Left renal cortex interstitium (tissue), 4 donors: ENCODE measurements around the gene ZNF2. TPM values are rescaled to one million over a fixed set of nuclear protein-coding genes. Genes with fewer than 3 reads are reported as not detected.

Source experiments
- DNase-seq, 4 donors: peaks; one replicate each; pipeline ENCODE4 v3.0.0-alpha.2; 2013; ENCODE audit warnings: low read depth in 4 of 4, low spot score in 2 of 4, missing footprints in 1 of 4
- polyA plus RNA-seq, 4 donors: library from polyadenylated mRNA; unstranded; fragments of 120-200 nt; gene quantifications; one replicate each; pipeline ENCODE4 v1.2.1, GENCODE V29; 2013; ENCODE audit not compliant: insufficient read length in 4 of 4

The ZNF2 gene
- polyA plus RNA-seq, 4 donors = 8.7 to 9.5 (median 9.4) TPM

DNA sequence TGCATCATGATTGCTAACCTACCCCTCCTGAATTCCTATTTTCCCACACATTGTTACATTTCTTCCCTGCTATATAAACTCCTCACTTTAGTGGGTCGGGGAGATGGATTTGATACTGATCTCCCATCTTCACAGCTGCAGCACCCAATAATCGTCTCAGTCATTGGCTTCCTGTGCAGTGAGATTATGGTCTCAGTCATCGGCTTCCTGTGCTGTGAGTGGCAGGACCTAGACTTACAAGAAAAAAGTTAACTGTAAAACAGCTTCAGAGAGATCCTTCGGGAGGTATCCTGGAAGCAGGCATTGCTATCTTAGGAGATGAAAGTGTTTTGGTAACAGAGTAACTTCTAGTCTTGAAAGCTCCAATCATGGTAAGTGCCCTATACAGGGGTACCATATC lies 38.3 kb downstream of the ZNF2 start:
- no peak for DNase-seq

DNA sequence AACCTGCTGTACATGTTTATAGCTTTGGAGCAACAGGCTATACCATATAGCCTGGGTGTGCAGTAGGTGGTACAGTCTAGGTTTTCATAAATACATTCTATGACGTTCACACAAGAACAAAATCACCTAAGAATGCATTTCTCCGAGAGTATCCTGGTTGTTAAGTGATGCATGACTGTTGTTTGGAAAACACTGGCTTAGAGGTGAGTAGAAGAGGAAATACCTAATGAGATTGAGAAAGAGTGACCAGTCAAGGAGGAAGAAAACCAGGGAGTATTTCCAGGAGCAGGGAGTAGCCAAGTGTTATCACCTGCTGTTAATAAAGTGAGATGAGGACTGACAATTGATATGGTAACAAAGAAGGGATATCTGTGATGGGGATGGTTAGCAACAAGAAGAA lies 38.8 kb downstream of the ZNF2 start:
- DNase-seq = no peak

DNA sequence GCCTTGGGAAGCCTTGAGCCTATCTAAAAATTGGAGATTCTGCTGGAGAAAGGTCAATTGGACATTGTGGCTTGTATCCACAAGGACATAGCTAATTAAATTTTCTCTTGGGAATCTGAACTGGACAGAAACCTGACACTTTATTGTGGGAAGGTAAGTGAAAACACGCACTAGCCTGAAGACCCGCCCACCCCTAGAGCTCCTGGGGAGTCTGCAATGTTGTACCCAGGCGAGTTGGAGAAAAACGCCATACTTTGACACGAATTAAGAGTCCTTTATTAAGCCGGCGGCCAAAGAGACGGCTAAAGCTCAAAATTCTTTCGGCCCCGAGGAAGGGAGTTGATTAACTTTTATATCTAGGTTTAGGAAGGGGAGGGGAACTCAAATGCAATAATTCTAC lies 40.5 kb downstream of the ZNF2 start:
- no peak for DNase-seq

DNA sequence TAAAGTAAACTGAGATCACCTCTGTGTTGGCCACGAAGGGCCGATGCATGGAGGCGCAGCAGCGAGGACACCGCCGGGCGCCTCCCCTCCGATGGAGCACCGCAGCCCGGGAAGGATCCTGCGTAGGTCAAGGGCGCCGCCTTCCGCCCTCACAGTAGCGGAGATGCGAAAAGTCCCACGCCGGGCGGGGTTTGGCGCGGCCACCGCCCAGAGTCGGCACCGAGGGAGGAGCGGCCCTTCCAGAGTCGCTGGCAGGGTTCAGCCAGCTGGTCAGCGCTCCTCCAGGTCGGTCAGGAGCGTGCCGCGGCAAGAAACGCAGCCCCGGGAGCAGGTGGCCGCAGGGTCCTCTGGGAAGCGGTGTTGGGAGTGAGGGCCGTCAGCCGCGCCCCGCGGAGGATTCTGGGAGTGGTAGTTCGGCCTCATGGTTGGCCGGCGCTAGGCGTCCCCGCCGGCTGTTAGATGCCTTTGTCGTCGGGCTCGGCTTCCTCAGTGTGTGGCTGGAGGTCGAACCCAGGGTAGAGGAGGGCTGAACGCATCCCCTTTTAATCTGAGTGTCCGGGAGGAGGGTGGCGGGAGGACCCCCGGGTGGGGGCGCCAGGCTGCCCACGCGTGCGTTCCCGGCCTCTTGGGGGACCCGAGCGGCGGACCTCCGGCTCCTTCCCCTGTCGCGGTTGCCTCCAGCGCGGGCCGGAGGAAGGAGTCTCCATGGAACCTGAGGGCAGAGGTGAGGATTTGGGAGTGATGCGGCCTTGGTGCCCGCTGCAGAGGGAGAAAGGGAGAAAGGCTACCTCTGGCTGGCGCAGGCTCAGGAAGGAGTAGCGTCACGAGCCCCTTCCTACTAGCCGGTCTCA lies 41.7 kb downstream of the ZNF2 start, which contains the start of gene ZNF892:
Gene ZNF892, plus strand, starts transcription at position 411 of the 851 bp plus-strand sequence. Its CDS starts 295 bp downstream, at position 706.
- peak; percentile 71 to 82 (median 78) for DNase-seq

DNA sequence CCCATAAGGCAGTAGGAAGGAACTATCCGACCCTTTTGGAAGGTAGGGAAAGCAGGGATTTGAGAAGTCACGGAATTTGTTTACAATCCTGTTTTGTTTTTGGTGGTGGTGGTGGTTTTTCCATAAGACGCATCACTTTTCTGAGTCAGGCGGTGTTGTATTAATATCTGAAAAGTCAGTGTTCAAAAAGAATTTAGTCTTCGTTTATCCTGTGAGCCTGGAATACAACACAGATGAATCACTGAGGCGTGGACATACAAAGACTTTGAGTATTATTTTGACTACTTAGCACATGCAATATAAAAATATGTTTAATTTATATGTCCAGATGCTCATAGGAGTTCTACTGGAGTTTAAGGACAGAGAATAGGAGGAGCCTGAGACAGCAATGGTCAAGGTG lies 42.5 kb downstream of the ZNF2 start:
- DNase-seq = no peak

DNA sequence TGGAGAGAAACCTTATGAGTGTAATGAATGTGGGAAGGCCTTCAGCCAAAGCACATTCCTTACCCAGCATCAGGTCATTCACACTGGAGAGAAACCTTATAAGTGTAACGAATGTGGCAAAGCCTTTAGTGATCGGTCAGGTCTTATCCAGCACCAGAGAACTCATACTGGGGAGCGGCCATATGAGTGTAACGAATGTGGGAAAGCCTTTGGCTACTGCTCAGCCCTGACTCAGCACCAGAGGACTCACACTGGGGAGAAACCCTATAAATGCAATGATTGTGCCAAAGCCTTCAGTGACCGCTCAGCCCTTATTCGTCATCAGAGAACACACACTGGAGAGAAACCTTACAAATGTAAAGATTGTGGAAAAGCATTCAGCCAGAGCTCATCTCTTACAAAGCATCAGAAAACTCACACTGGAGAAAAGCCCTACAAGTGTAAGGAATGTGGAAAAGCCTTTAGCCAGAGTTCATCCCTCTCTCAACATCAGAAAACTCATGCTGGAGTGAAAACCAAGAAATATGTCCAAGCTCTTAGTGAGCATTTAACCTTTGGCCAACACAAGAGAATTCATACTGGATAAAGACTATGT lies 49.5 kb downstream of the ZNF2 start:
- no peak for DNase-seq

DNA sequence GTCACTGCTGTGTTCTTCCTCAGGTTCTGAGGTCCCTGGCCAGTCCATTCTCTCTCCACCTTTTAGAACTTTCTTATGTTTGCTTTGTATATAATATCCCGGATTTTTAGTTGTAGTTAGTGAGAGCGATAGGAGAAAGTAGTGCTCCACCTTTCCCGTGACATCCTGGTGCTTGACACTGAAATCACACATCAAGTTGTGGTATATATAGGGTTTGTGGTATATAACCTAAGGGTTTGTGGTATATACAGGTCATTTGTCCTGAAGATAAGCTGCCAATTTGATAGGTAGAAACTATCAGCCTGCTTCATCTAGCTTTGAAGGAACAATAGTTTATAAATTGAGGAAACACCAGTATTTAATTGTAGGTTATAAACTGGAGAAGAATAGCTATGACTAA lies 54.8 kb downstream of the ZNF2 start:
- no peak for DNase-seq

DNA sequence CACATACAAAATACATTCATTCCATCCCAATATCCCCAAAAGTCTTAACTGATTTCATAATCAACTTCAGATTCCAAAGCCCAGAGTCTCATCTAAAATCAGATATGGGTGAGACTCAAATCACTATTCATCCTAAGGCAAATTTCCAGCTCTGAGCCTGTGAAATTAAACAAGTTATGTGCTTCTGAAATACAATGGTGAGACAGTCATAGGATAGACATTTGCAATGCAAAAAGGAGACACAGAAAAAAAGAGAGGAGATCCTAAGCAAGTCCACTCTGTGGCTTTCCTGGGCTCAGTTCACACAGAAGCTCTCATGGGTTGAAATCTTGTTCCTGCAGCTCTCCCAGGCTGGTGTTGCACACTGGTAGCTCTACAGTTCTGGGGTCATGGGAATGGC lies 60.0 kb downstream of the ZNF2 start:
- DNase-seq = no peak

DNA sequence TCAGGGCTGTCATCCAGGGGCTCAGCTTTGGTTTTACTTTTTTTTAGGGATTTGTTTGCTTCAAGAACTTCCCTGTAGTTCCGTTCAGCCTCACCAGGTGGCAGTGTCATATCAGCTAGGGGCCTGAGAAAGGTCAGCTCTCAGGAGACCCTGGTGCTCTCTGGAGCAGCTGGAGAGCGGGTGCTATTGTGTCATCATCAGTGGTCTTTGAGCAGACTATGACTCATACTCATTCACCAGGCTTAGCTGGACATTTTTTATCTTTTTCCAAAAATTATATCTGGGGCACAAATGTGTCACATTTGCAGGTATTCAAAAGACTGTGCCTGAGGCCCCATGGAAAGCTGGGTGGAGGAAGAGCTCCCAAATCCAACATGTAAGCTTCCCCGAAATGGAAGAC lies 66.1 kb downstream of the ZNF2 start:
- DNase-seq = peak in 3 of 4 donors; percentile 31 to 41 (median 34)

DNA sequence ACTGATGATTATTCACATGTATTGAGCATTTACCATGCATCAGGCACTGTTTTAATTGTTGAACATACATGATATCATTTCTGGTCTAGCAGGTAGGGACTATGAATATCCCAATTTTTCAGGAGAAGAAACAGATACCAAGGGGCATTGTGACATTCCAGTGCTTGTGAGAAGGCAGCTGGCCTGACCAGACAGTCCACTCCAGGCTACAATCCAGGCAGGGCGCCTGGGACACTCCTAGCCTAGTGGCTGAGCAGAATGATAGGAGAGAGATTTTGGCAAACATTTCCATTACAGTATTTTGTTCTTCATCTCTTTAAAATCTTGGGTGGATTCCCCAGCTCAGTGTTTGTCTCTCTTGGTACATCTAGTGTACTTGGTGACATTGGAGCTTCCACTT lies 66.6 kb downstream of the ZNF2 start:
- DNase-seq = no peak

Other genes with a start within 250 kb of the ZNF2 start
- 100 to 1,000 TPM; 267 to 368 (median 329) TPM for gene MAL, start 140.1 kb upstream of the ZNF2 start, polyA plus RNA-seq
- 10 to 100 TPM; 64.5 to 94.9 (median 80.7) TPM for gene MRPS5, start 44.0 kb upstream of the ZNF2 start, polyA plus RNA-seq
- 10 to 100 TPM; 19.1 to 43.4 (median 30.6) TPM for gene ZNF514, start 6.0 kb upstream of the ZNF2 start, polyA plus RNA-seq
- gene ZNF892, start 41.7 kb downstream of the ZNF2 start, polyA plus RNA-seq = 1 to 10 TPM; 3.7 to 6.1 (median 4.9) TPM
- gene PROM2, start 108.6 kb downstream of the ZNF2 start, polyA plus RNA-seq = 10 to 100 TPM; 26.7 to 51.8 (median 33.6) TPM
- gene KCNIP3, start 131.5 kb downstream of the ZNF2 start, polyA plus RNA-seq = 10 to 100 TPM; 14.5 to 22.3 (median 16.9) TPM
- 10 to 100 TPM; 32.0 to 53.7 (median 41.9) TPM for gene FAHD2A, start 236.9 kb downstream of the ZNF2 start, polyA plus RNA-seq